Calu3 (cell line): ENCODE results near the gene APP. TPM values are rescaled to one million over a fixed set of nuclear protein-coding genes. Genes with fewer than 3 reads are reported as not detected.

Source experiments
- BruUV-seq: library from RNA; stranded (reverse); fragments of 400-500 nt; replicated peaks from 2 replicates; lab custom pipeline; 2021; lab: Mats Ljungman, UMichigan
- CTCF ChIA-PET: fragments of 300-600 bp; sonication (Branson Sonifier 250); formaldehyde crosslinking; loops from one replicate; lab custom pipeline; 2022; ENCODE audit warnings: antibody characterized with exemption; lab: Charles Lee
- DNase-seq: peaks from one replicate; pipeline ENCODE4 v3.0.0; 2022
- H3K27ac Mint-ChIP-seq: one replicate; pipeline ENCODE4 v1.8.0; 2022; ENCODE audit warnings: mixed read lengths; ENCODE audit not compliant: unreplicated experiment
- H3K27me3 Mint-ChIP-seq: one replicate; pipeline ENCODE4 v1.8.0; 2022; ENCODE audit warnings: mixed read lengths; ENCODE audit not compliant: unreplicated experiment
- H3K36me3 Mint-ChIP-seq: one replicate; pipeline ENCODE4 v1.8.0; 2022; ENCODE audit warnings: mild to moderate bottlenecking, moderate library complexity, mixed read lengths; ENCODE audit not compliant: insufficient read depth, unreplicated experiment
- H3K4me1 Mint-ChIP-seq: one replicate; pipeline ENCODE4 v1.8.0; 2022; ENCODE audit warnings: mild to moderate bottlenecking, low read depth, mixed read lengths; ENCODE audit not compliant: unreplicated experiment
- H3K4me3 Mint-ChIP-seq: one replicate; pipeline ENCODE4 v1.8.0; 2022; ENCODE audit warnings: mild to moderate bottlenecking, low read depth, moderate library complexity, mixed read lengths; ENCODE audit not compliant: unreplicated experiment
- H3K9me3 Mint-ChIP-seq: one replicate; pipeline ENCODE4 v1.8.0; 2022; ENCODE audit warnings: low read depth, mixed read lengths; ENCODE audit not compliant: unreplicated experiment
- CTCF ChIP-seq: fragments of 200-600 bp; IDR thresholded peaks from one replicate; pipeline ENCODE4 v1.8.0; 2022; ENCODE audit warnings: antibody characterized with exemption; ENCODE audit not compliant: unreplicated experiment
- intact Hi-C: fragments of 100-400 bp; cut with micrococcal nuclease; formaldehyde crosslinking; loops from one replicate; pipeline ENCODE4 v1.10.0; 2022; ENCODE audit not compliant: unreplicated experiment
- total RNA-seq: library from RNA; stranded (reverse); gene quantifications from 2 replicates; pipeline ENCODE4 v1.2.3, GENCODE V29; 2022

APP gene
- total RNA-seq, 1 experiment from 2014 or later = 566 TPM

- Mint-ChIP-seq H3K4me1 (peaks cover 24% of the 10 kb centered on the region), H3K27ac (peak overlapping the region; percentile 36), H3K36me3 (peaks cover 10% of the 10 kb centered on the region), H3K27me3 (no peaks in the 10 kb centered on the region), H3K9me3 (no peaks in the 10 kb centered on the region), H3K4me3 (no peak overlapping the region)
- CTCF ChIA-PET = no interaction called here
- BruUV-seq = no TSS peak
- DNase-seq = no peak
- no peak for TF ChIP-seq CTCF
- intact Hi-C loops = no loop called here
Measured at GRCh38 chr21:26112127-26112742, 58.3 kb downstream of the APP start.

GRCh38 chr21:26110715-26111114 lies 59.9 kb downstream of the APP start:
- Mint-ChIP-seq H3K9me3 (no peaks in the 10 kb centered on the region), H3K4me3 (no peak overlapping the region), H3K27me3 (no peaks in the 10 kb centered on the region), H3K4me1 (peaks cover 39% of the 10 kb centered on the region), H3K36me3 (peaks cover 13% of the 10 kb centered on the region), H3K27ac (no peak overlapping the region)
- CTCF ChIA-PET = no interaction called here
- no peak for DNase-seq
- no TSS peak for BruUV-seq
- no peak for TF ChIP-seq CTCF
- intact Hi-C loops = no loop called here

DNA sequence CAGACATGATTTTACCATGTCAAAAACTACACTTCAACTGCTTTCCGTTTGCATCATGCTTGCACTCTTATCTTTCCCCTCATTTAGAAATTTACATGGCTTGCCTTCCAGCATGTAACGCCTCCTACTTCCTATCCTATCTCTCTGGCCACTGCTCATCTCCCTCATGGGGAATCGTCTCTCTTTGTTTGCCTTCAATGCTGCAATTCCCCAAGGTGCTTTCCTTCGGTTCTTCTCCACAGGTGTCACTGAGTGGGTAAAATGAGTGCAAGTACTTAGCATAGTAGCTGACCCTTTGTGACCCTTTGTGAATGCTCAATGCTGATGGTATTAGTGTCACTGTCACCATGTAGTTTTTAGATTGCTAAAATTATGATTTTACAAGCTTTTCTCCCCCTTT lies 63.1 kb downstream of the APP start:
- Mint-ChIP-seq H3K36me3 (peaks cover 20% of the 10 kb centered on the region), H3K27me3 (no peaks in the 10 kb centered on the region), H3K27ac (peak overlapping the region; percentile 10), H3K9me3 (no peaks in the 10 kb centered on the region), H3K4me1 (peaks cover 25% of the 10 kb centered on the region), H3K4me3 (no peak overlapping the region)
- no peak for TF ChIP-seq CTCF
- CTCF ChIA-PET = no interaction called here
- intact Hi-C loops = no loop called here
- BruUV-seq = no TSS peak
- no peak for DNase-seq

DNA sequence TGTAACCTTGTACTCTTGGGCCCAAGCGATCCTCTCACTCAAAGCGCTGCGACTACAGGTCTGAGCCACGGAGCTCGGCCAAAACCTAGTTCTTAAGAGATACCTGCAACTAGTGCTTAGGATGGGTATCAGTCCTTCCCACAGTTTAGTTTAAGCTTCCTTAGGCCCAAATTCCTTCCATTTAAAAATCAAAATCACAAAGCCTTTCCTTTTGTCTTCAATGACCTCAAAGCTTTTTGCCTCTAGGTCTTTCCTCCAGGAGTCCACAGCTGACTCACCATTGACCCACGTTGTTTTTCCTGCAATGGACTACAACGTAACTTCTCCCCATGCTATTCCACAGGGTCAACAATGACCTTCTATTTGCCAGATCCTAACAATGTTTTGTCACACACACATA lies 64.0 kb downstream of the APP start:
- peaks cover 25% of the 10 kb centered on the region for H3K4me1 Mint-ChIP-seq
- peaks cover 20% of the 10 kb centered on the region for H3K36me3 Mint-ChIP-seq
- intact Hi-C loops = no loop called here
- no peaks in the 10 kb centered on the region for H3K9me3 Mint-ChIP-seq
- no peaks in the 10 kb centered on the region for H3K27me3 Mint-ChIP-seq
- TF ChIP-seq CTCF = no peak
- H3K27ac Mint-ChIP-seq = no peak overlapping the region
- BruUV-seq = no TSS peak
- DNase-seq = no peak
- H3K4me3 Mint-ChIP-seq = no peak overlapping the region
- CTCF ChIA-PET = no interaction called here
